ENCODE results near the gene AVPR2. TPM values are rescaled to one million over a fixed set of nuclear protein-coding genes. Genes with fewer than 3 reads are reported as not detected.

The AVPR2 gene
- total and polyA plus RNA-seq, 9 of the 15 experiments (the other 6 are each of a cell fraction or from before 2014, with no cell fraction given) = not detected

DNA sequence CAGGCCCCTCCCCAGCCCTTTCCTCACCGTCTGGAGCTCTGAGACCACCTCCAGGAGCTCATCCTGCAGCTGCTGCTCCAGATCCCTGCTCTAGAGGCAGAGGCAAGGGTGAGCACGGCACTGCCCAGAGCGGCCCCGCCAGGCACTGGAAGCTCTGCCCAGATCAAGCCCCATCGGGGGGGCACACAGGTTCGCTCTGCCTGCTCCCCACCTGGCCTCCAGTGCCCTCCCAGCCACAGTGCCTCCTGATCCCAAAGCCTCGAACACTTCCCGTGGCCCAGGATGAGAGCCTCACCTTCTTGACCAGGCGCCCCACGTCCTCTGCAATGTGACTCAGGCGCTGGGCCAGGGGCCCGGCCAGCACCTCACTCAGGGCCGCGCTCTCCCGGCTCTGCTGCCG is 16.6 kb downstream of the AVPR2 start:
- DNase-seq (ENCODE audit: extremely low read depth in 1 of 4, low spot score in 3 of 4) = no peak
- no peak overlapping the region for H3K4me3 ChIP-seq
- POLR2A ChIA-PET = interaction anchor here (0.6 to 0.8 kb wide), 3 partner anchors 12 to 45 kb away, joined by 3 to 5 read pairs (median 4); no protein-coding TSS in a partner anchor
- H3K27me3 ChIP-seq (ENCODE audit: control insufficient read depth in 2 of 2, insufficient read depth in 2 of 2, low read length in 2 of 2) = no peaks in the 10 kb centered on the region
- H2AFZ ChIP-seq (ENCODE audit: low read depth, low read length) = no peak overlapping the region
- no peaks in the 10 kb centered on the region for H4K20me1 ChIP-seq (replicated peaks; ENCODE audit: control insufficient read depth, insufficient read depth, low read length)
- H3K9me3 ChIP-seq (replicated peaks; ENCODE audit: control insufficient read depth, insufficient read depth, low read depth, low read length) = no peaks in the 10 kb centered on the region
- no peak overlapping the region for H3K27ac ChIP-seq (ENCODE audit: extremely low read depth, low read depth, low read length)
- intact Hi-C loops (cut with micrococcal nuclease) (no loop called here), in situ Hi-C loops (cut with MboI) (no loop called here)
- 87% methylated on average over 3 of the region's 16 CpGs for WGBS (ENCODE audit: insufficient coverage, low coverage, missing lambda C conversion rate)
- BruUV-seq (replicated peaks) = no TSS peak
- no peak for FAIRE-seq
- no peak overlapping the region for H3K9ac ChIP-seq (ENCODE audit: insufficient read depth in 1 of 2, low read depth in 2 of 2, low read length in 2 of 2)
- CTCF ChIA-PET (ENCODE audit: low intra/inter-chr PET ratio) = no interaction called here
- TF ChIP-seq POLR2G (IDR thresholded peaks at IDR 0.05; ENCODE audit: low read depth, low read length) (peak; percentile 25; the same call in 1 of the 2 replicates), ERF (CRISPR knock-in tag; IDR thresholded peaks at IDR 0.05) (no peak), MEIS2 (IDR thresholded peaks at IDR 0.05; ENCODE audit: partially characterized antibody) (no peak), HMG20A (CRISPR knock-in tag; conservative IDR thresholded peaks at IDR 0.05) (no peak), ZNF707 (CRISPR knock-in tag; conservative IDR thresholded peaks at IDR 0.05) (no peak), CCAR2 (IDR thresholded peaks at IDR 0.05; ENCODE audit: low read depth, low read length) (no peak), ZBTB2 (IDR thresholded peaks at IDR 0.05) (no peak), LEF1 (IDR thresholded peaks at IDR 0.05) (no peak)
- H3K4me2 ChIP-seq (ENCODE audit: insufficient read depth, low read length) = no peak overlapping the region
- H3K79me2 ChIP-seq (ENCODE audit: control insufficient read depth, insufficient read depth, low read length) = peaks cover 29% of the 10 kb centered on the region
- no peaks in the 10 kb centered on the region for H3K9me1 ChIP-seq (ENCODE audit: control insufficient read depth, insufficient read depth, low read length)
- no peak for ATAC-seq
- H3K4me1 ChIP-seq (replicated peaks in 1 of 2; ENCODE audit: control insufficient read depth in 2 of 2, insufficient read depth in 2 of 2, low read length in 2 of 2) = peaks cover 12 to 31% of the 10 kb centered on the region in 2 experiments; a peak in 4 of 5 replicates
- H3K36me3 ChIP-seq (ENCODE audit: control insufficient read depth, insufficient read depth, low read length) = peaks cover 33% of the 10 kb centered on the region; the same call in 2 of the 3 replicates

Measured in K562 (cell line).